Measurements from ENCODE around the gene ITSN1.
"Not testable (repeated sequence)": the region's sequence is repeated elsewhere in the genome, so short reads cannot be mapped to it uniquely, and the experiment has no call there.

Gene ITSN1

GRCh38 chr21:33860332-33860879 is 218.1 kb downstream of the ITSN1 start:
- no peak for DNase-seq (ENCODE audit: low read depth, low spot score)

- DNase-seq (ENCODE audit: low read depth, low spot score), result no peak
Measured at GRCh38 chr21:33861125-33861524, 218.8 kb downstream of the ITSN1 start.

- not testable (repeated sequence) for DNase-seq (ENCODE audit: low read depth, low spot score)
Measured at GRCh38 chr21:33863191-33863590, 220.9 kb downstream of the ITSN1 start.

GRCh38 chr21:33864150-33864549 is 221.8 kb downstream of the ITSN1 start:
- DNase-seq (ENCODE audit: low read depth, low spot score), result no peak

GRCh38 chr21:33865176-33865575 is 222.9 kb downstream of the ITSN1 start:
- no peak for DNase-seq (ENCODE audit: low read depth, low spot score)

- DNase-seq (ENCODE audit: low read depth, low spot score), result no peak
Measured at GRCh38 chr21:33865996-33866575, 223.8 kb downstream of the ITSN1 start.

- no peak for DNase-seq (ENCODE audit: low read depth, low spot score)
Measured at GRCh38 chr21:33866826-33867225, 224.5 kb downstream of the ITSN1 start.

GRCh38 chr21:33867868-33868267 is 225.6 kb downstream of the ITSN1 start:
- DNase-seq (ENCODE audit: low read depth, low spot score), result not testable (repeated sequence)

- DNase-seq (ENCODE audit: low read depth, low spot score), result no peak
Measured at GRCh38 chr21:33869873-33870272, 227.6 kb downstream of the ITSN1 start.

GRCh38 chr21:33870768-33871167 is 228.5 kb downstream of the ITSN1 start:
- DNase-seq (ENCODE audit: low read depth, low spot score), result no peak

- no peak for DNase-seq (ENCODE audit: low read depth, low spot score)
Measured at GRCh38 chr21:33871171-33871570, 228.9 kb downstream of the ITSN1 start.

GRCh38 chr21:33872881-33873515 is 230.7 kb downstream of the ITSN1 start:
- no peak for DNase-seq (ENCODE audit: low read depth, low spot score)

- DNase-seq (ENCODE audit: low read depth, low spot score), result no peak
Measured at GRCh38 chr21:33874161-33874560, 231.9 kb downstream of the ITSN1 start.

GRCh38 chr21:33875026-33875695 is 232.9 kb downstream of the ITSN1 start:
- DNase-seq (ENCODE audit: low read depth, low spot score), result no peak

GRCh38 chr21:33878824-33879223 is 236.5 kb downstream of the ITSN1 start:
- DNase-seq (ENCODE audit: low read depth, low spot score), result no peak

- no peak for DNase-seq (ENCODE audit: low read depth, low spot score)
Measured at GRCh38 chr21:33880626-33881025, 238.3 kb downstream of the ITSN1 start.

GRCh38 chr21:33881689-33882440 is 239.6 kb downstream of the ITSN1 start:
- DNase-seq (ENCODE audit: low read depth, low spot score), result no peak

GRCh38 chr21:33883118-33883517 is 240.8 kb downstream of the ITSN1 start:
- DNase-seq (ENCODE audit: low read depth, low spot score), result no peak

GRCh38 chr21:33884376-33885171 is 242.3 kb downstream of the ITSN1 start:
- DNase-seq (ENCODE audit: low read depth, low spot score), result no peak

- DNase-seq (ENCODE audit: low read depth, low spot score), result no peak
Measured at GRCh38 chr21:33885172-33885514, 242.8 kb downstream of the ITSN1 start.

- DNase-seq (ENCODE audit: low read depth, low spot score), result no peak
Measured at GRCh38 chr21:33886321-33886720, 244.0 kb downstream of the ITSN1 start.
